HG03095 (cell line): ENCODE measurements around the gene TMEM74B.
"Not testable (repeated sequence)": the region's sequence is repeated elsewhere in the genome, so short reads cannot be mapped to it uniquely, and the experiment has no call there.

Experiments
- ATAC-seq: cut with Tn5 transposase; IDR thresholded peaks from one replicate; pipeline ENCODE4 v1.9.1; 2021; ENCODE audit warnings: moderate library complexity; ENCODE audit not compliant: unreplicated experiment

The TMEM74B gene

GRCh38 chr20:1184638-1185315, at the start of gene TMEM74B:
TMEM74B (minus strand) TSS chr20:1184981; CDS start chr20:1183801, 1,180 bp downstream.
- no peak for ATAC-seq

- no peak for ATAC-seq
Observed at GRCh38 chr20:1232286-1233111, 47.7 kb upstream of the TMEM74B start.

GRCh38 chr20:1229541-1229940, 44.8 kb upstream of the TMEM74B start:
- no peak for ATAC-seq

GRCh38 chr20:1225783-1226654, 41.2 kb upstream of the TMEM74B start, which contains the start of gene RAD21L1:
RAD21L1 (plus strand) TSS chr20:1226044; CDS start chr20:1228454, 2,410 bp downstream.
- ATAC-seq = no peak

GRCh38 chr20:1225263-1225782, 40.5 kb upstream of the TMEM74B start:
- ATAC-seq = no peak

GRCh38 chr20:1224205-1224890, 39.6 kb upstream of the TMEM74B start:
- ATAC-seq = no peak

- ATAC-seq = not testable (repeated sequence)
Observed at GRCh38 chr20:1222750-1223149, 38.0 kb upstream of the TMEM74B start.

- ATAC-seq = not testable (repeated sequence)
Observed at GRCh38 chr20:1216527-1217427, 32.0 kb upstream of the TMEM74B start.

GRCh38 chr20:1215386-1216170, 30.8 kb upstream of the TMEM74B start:
- ATAC-seq = no peak

GRCh38 chr20:1214838-1215261, 30.1 kb upstream of the TMEM74B start:
- ATAC-seq = no peak

GRCh38 chr20:1212607-1213396, 28.0 kb upstream of the TMEM74B start:
- no peak for ATAC-seq

GRCh38 chr20:1212023-1212422, 27.2 kb upstream of the TMEM74B start:
- no peak for ATAC-seq

- no peak for ATAC-seq
Observed at GRCh38 chr20:1210501-1210900, 25.7 kb upstream of the TMEM74B start.

- ATAC-seq = no peak
Observed at GRCh38 chr20:1209447-1210387, 24.9 kb upstream of the TMEM74B start.

GRCh38 chr20:1207293-1207878, 22.6 kb upstream of the TMEM74B start:
- ATAC-seq = no peak
